Thymus (tissue), 14 donors: ENCODE measurements around the gene H2BW2. TPM values are rescaled to one million over a fixed set of nuclear protein-coding genes. Genes with fewer than 3 reads are reported as not detected.
"Not testable (repeated sequence)": the region's sequence is repeated elsewhere in the genome, so short reads cannot be mapped to it uniquely, and the experiment has no call there.

Experiments
- DNase-seq, 9 donors: peaks; one replicate each; pipeline ENCODE4 v3.0.0-alpha.2; 2013; ENCODE audit warnings: low spot score in 9 of 9, low read depth in 6 of 9, missing footprints in 1 of 9
- H3K27ac ChIP-seq, 2 donors: one replicate each; pipeline ENCODE4 v1.5.1; 2013; ENCODE audit warnings: control low read depth in 1 of 2, low read depth in 1 of 2, low read length in 1 of 2, mild to moderate bottlenecking in 1 of 2, moderate library complexity in 1 of 2
- H3K27me3 ChIP-seq, 2 donors: one replicate each; pipeline ENCODE4 v1.5.1; 2013; ENCODE audit warnings: low read length in 1 of 2; ENCODE audit not compliant: control insufficient read depth in 2 of 2, insufficient read depth in 1 of 2
- H3K36me3 ChIP-seq, 2 donors: one replicate each; pipeline ENCODE4 v1.5.1; 2013; ENCODE audit warnings: low read length in 1 of 2, mild to moderate bottlenecking in 1 of 2, moderate library complexity in 1 of 2; ENCODE audit not compliant: control insufficient read depth in 2 of 2, insufficient read depth in 2 of 2
- H3K4me1 ChIP-seq, 2 donors: one replicate each; pipeline ENCODE4 v1.5.1; 2013; ENCODE audit warnings: low read length in 2 of 2; ENCODE audit not compliant: control insufficient read depth in 2 of 2, insufficient read depth in 2 of 2
- H3K4me3 ChIP-seq, 2 donors: one replicate each; pipeline ENCODE4 v1.5.1; 2013; ENCODE audit warnings: low read length in 2 of 2, control low read depth in 1 of 2, mild to moderate bottlenecking in 1 of 2
- H3K9me3 ChIP-seq, 2 donors: one replicate each; pipeline ENCODE4 v1.5.1; 2013; ENCODE audit warnings: low read length in 1 of 2, mild to moderate bottlenecking in 1 of 2; ENCODE audit not compliant: control insufficient read depth in 2 of 2, insufficient read depth in 1 of 2
- WGBS: extraction: QIAGEN DNeasy Blood & Tissue Kit; methylation state at CpG from one replicate; pipeline ENCODE4 v1.1.7; 2013; 5-methylcytosine and 5-hydroxymethylcytosine counted together
- long read RNA-seq, 10 donors: transcript quantifications; one replicate each; lab custom pipeline, GENCODE V29; 2026
- polyA plus RNA-seq: library from polyadenylated mRNA; stranded (reverse); fragments of 200-250 nt; gene quantifications from one replicate; pipeline ENCODE4 v1.2.3, GENCODE V29; 2013
- total RNA-seq: library from RNA; stranded (reverse); fragments of 120-200 nt; gene quantifications from one replicate; pipeline ENCODE4 v1.2.4, GENCODE V29; 2013
- donor health status: healthy.

Gene H2BW2
- total RNA-seq (not detected), polyA plus RNA-seq (not detected)
- long read RNA-seq, donor 1: 0 reads
- long read RNA-seq, donor 2, partial matches to known transcripts: 8 of 21 reads
- long read RNA-seq, donor 2, other reads (novel, unspliced or antisense): 13 of 21 reads
- long read RNA-seq, donor 3, partial matches to known transcripts: 0 of 12 reads
- long read RNA-seq, donor 3, other reads (novel, unspliced or antisense): 12 of 12 reads
- long read RNA-seq, donor 4: 0 reads
- long read RNA-seq, donor 5: 0 reads
- long read RNA-seq, donor 6: 0 reads
- long read RNA-seq, donor 7: 0 reads
- long read RNA-seq, donor 8: 0 reads
- long read RNA-seq, donor 9: 0 reads
- long read RNA-seq, donor 10: 0 reads

DNA sequence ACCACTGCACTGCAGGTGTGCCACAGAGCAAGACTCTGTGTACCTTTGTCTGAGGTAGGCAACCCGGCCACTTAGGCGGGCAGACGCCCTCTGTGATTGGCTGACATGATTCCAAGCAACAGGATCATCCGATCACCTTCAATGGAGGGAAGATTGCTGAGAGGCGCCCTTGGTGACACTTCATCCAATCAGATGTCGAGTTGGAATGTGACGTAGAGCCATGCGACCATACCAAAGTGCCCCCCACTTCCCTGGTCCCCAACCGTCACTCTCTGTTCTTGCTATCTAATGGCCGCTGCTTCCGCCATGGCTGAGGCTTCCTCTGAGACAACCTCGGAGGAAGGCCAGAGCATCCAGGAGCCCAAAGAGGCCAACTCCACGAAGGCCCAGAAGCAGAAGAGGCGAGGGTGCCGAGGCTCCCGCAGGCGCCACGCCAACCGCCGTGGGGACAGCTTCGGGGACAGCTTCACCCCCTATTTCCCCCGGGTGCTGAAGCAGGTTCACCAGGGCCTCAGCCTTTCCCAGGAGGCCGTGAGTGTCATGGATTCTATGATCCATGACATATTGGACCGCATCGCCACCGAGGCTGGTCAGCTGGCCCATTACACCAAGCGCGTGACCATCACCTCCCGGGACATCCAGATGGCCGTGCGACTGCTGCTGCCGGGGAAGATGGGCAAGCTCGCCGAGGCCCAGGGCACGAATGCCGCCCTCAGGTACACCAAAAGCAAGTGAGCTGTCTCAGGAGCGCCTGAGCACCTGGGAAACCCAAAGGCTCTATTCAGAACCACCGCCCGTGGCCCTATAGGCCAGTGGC, at the start of gene H2BW2:
TSS of gene H2BW2 (plus strand) at position 268 of the 817 bp plus-strand sequence. CDS start at position 307, 39 bp downstream.
- no peak for DNase-seq
- Histone ChIP-seq H3K4me1 (no peaks in the 10 kb centered on the region), H3K9me3 (no peaks in the 10 kb centered on the region), H3K27ac (no peak within 1 kb of the TSS), H3K27me3 (no peaks in the 10 kb centered on the region), H3K4me3 (no peak within 1 kb of the TSS), H3K36me3 (no peaks in the 10 kb centered on the region)
- 94% methylated on average over 39 of the region's 39 CpGs for WGBS

DNA sequence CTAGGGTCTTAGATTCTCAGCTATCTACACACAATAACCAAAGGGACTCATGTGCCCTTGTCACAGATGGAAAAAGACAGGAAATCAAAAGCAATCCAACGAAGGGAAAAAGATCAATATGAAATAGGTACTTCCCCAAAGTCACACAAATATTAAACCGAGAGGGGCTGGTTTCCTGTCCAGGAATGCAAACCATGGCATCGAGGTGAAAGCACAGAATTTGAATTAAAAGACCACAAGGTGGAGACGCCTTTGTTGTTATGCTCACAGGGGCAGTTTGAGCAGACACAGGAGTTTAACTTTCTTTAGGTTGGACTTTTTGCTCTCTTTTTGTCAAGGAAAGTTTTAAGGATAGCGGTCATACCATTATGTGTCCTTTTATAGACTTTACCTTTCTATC, 40.5 kb upstream of the H2BW2 start:
- Histone ChIP-seq H3K27me3 (no peaks in the 10 kb centered on the region), H3K27ac (no peak overlapping the region), H3K4me3 (no peak overlapping the region), H3K9me3 (no peaks in the 10 kb centered on the region), H3K36me3 (no peaks in the 10 kb centered on the region), H3K4me1 (no peaks in the 10 kb centered on the region)
- no peak for DNase-seq
- 37% methylated on average over 5 of the region's 5 CpGs for WGBS

DNA sequence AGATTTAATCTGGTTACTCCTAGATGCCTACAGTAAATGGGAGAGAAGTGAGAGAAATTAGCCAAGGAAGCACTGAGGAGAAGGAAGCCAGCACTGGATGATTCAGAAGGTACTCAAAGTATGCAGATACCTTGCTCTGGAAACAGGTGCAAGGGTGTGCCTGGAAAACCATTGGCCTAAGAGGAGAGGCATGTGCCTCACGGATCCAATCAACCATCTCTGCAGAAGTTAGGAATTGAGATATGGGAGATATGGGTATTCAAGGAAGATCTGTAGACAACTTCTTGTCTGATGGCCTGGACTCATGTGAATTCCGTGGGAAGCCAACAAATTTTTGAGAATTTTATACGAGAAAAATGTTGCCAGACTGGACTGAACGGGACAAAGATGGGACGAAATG, 30.9 kb upstream of the H2BW2 start:
- no peaks in the 10 kb centered on the region for H3K9me3 ChIP-seq
- no peaks in the 10 kb centered on the region for H3K27me3 ChIP-seq
- WGBS: 78% methylated on average over 5 of the region's 5 CpGs

DNA sequence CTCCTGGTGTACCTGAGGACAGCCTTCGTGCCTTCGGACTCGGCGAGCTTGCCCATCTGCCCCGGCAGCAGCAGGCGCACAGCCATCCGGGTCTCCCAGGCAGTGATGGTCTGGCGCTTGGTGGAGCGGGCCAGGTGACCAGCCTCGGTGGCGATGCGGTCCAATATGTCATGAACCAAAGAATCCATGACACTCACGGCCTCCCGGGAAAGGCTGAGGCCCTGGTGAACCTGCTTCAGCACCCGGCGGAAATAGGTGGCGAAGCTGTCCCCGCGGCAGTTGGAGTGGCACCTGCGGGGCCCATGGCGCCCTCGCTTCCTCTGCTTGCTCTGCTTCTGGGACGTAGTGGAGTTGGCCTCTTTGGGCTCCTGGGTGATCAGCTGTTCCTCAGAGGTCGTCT, 26.6 kb upstream of the H2BW2 start:
- no peak overlapping the region for H3K4me3 ChIP-seq
- H3K27me3 ChIP-seq: no peaks in the 10 kb centered on the region
- DNase-seq: no peak
- no peaks in the 10 kb centered on the region for H3K4me1 ChIP-seq
- 95% methylated on average over 24 of the region's 24 CpGs for WGBS
- H3K9me3 ChIP-seq: no peaks in the 10 kb centered on the region
- no peaks in the 10 kb centered on the region for H3K36me3 ChIP-seq
- no peak overlapping the region for H3K27ac ChIP-seq

More for the DNA sequence above, 30.9 kb upstream of the H2BW2 start:
- DNase-seq: no peak
- no peak overlapping the region for H3K27ac ChIP-seq
- H3K4me3 ChIP-seq: no peak overlapping the region
- no peaks in the 10 kb centered on the region for H3K4me1 ChIP-seq
- no peaks in the 10 kb centered on the region for H3K36me3 ChIP-seq

DNA sequence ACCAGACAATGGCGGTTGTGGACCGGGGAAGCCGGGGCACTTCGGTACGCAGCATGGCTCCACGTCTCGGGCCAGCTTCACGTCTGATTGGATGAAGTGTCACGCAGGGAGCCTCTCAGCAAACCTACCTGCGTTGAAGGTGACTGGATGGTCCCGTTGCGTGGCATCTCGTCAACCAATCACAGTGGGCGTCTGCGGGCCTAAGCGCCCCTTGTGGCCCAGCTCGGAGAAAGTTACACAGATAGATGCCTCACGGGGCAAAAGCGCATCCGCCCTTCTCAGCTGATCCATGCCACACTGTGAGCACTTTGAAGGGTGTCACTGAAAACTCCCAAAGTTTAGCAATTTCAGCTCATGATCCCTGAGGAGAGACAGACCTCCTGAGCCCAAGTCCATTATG, 26.1 kb upstream of the H2BW2 start, which contains the start of gene H2BW1:
TSS of gene H2BW1 (minus strand) at position 103 of the 400 bp plus-strand sequence. CDS start 132 bp downstream, outside the sequence.
- Histone ChIP-seq H3K27ac (no peak within 1 kb of the TSS), H3K36me3 (no peaks in the 10 kb centered on the region), H3K9me3 (no peaks in the 10 kb centered on the region), H3K4me3 (no peak within 1 kb of the TSS), H3K27me3 (no peaks in the 10 kb centered on the region), H3K4me1 (no peaks in the 10 kb centered on the region)
- 94% methylated on average over 20 of the region's 20 CpGs for WGBS
- no peak for DNase-seq

DNA sequence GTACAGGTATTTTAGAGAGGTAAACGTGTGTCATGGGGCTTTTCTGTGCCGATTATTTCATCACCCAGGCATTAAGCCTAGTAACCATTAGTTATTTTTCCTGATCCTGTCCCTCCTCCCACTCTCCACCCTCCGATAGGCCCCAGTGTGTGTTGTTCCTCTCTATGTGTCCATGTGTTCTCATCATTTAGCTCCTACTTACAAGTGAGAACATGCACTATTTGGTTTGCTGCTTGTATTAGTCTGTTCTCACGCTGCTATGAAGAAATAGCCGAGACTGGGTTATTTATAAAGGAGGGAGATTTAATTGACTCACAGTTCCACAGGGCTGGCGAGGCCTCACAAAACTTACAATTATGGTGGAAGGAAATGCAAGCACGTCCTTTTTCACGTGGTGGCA, 24.2 kb upstream of the H2BW2 start:
- H3K4me1 ChIP-seq, DNase-seq, H3K9me3 ChIP-seq, H3K4me3 ChIP-seq, H3K36me3 ChIP-seq, H3K27ac ChIP-seq, H3K27me3 ChIP-seq: not testable (repeated sequence)
- 74% methylated on average over 8 of the region's 8 CpGs for WGBS

DNA sequence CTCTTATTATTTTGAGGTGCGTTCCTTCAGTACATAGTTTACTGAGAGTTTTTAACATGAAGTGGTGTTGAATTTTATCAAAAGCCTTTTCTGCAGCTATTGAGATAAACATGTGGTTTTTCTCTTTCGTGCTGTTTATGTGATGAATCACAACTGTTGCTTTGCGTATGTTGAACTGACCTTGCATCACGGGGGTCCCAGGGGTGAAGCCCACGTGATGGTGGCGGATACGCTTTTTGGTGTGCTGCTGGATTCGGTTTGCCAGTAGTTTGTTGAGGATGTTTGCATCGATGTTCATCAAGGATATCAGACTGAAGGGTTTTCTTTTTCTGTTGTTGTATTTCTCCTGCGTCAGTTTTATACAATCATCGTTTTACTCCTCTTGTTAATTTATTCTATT, 21.6 kb upstream of the H2BW2 start:
- H3K27ac ChIP-seq: no peak overlapping the region
- no peak overlapping the region for H3K4me3 ChIP-seq
- no peak for DNase-seq
- no peaks in the 10 kb centered on the region for H3K36me3 ChIP-seq
- no peaks in the 10 kb centered on the region for H3K27me3 ChIP-seq
- WGBS: 93% methylated on average over 11 of the region's 11 CpGs
- H3K4me1 ChIP-seq: no peaks in the 10 kb centered on the region
- no peaks in the 10 kb centered on the region for H3K9me3 ChIP-seq

DNA sequence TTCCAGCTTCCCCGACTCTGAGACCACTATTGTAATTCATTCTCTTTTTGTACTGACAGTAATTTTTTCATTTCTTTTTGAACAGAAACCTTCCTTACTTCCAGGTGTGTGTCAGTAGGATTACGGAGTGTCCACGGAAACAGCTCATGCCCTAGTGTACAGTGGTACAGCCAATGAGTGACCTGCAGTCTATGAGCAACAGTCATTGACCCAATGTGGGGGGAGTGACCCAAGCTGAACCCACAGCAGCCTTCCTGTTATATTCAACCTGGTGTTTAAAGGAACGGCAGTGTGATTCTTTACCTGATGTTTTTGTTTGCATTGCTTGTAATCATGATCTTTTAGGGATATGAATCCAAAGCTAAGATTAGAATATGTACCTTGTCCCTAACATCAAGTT, 1.2 kb downstream of the H2BW2 start:
- no peaks in the 10 kb centered on the region for H3K36me3 ChIP-seq
- H3K9me3 ChIP-seq: no peaks in the 10 kb centered on the region
- 92% methylated on average over 4 of the region's 4 CpGs for WGBS
- H3K4me3 ChIP-seq: no peak overlapping the region
- H3K27me3 ChIP-seq: no peaks in the 10 kb centered on the region
- H3K27ac ChIP-seq: no peak overlapping the region
- no peaks in the 10 kb centered on the region for H3K4me1 ChIP-seq
- DNase-seq: no peak

DNA sequence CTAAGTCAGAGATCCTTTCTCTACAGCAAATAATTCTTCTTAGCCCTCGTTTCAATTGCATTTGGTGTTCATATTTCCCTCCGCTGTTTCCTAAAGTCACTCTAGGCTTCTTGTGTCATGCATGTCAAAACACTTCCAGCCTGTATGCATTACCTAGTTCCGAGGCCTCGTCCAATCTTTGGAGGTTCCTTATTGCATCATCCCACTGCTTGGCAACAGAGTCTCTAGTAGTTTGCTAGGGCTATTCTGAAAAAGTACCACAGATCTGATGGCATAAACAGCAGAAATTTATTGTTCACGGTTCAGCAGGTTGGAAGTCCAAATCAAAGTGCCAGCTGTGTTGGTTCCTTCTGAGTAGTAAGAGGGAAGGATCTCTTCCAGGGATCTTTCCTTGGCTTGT, 5.9 kb downstream of the H2BW2 start:
- DNase-seq: no peak
- Histone ChIP-seq H3K27ac (no peak overlapping the region), H3K4me1 (no peaks in the 10 kb centered on the region), H3K9me3 (no peaks in the 10 kb centered on the region), H3K36me3 (no peaks in the 10 kb centered on the region), H3K27me3 (no peaks in the 10 kb centered on the region), H3K4me3 (no peak overlapping the region)
- WGBS: 90% methylated on average over 5 of the region's 5 CpGs
